NCI-H2196 (cell line): Measurements from ENCODE around the gene CUEDC1.
"Not testable (repeated sequence)": the region's sequence is repeated elsewhere in the genome, so short reads cannot be mapped to it uniquely, and the experiment has no call there.

Experiments used
- DNase-seq: peaks from one replicate; lab custom pipeline; 2025; ENCODE audit not compliant: unreplicated experiment; lab: John Stamatoyannopoulos, UW

Gene CUEDC1

GRCh38 chr17:57862694-57863667 lies 92.2 kb downstream of the CUEDC1 start:
- DNase-seq, result no peak

- DNase-seq, result no peak
These were observed 93.2 kb downstream of the CUEDC1 start for GRCh38 chr17:57861790-57862693.

- DNase-seq, result no peak
These were observed 94.0 kb downstream of the CUEDC1 start for GRCh38 chr17:57861000-57861789.

- DNase-seq, result no peak
These were observed 94.7 kb downstream of the CUEDC1 start for GRCh38 chr17:57860414-57860999.

GRCh38 chr17:57859601-57860413 lies 95.4 kb downstream of the CUEDC1 start:
- no peak for DNase-seq

GRCh38 chr17:57858838-57859237 lies 96.4 kb downstream of the CUEDC1 start:
- no peak for DNase-seq

- no peak for DNase-seq
These were observed 98.2 kb downstream of the CUEDC1 start for GRCh38 chr17:57856792-57857620.

GRCh38 chr17:57855391-57856035 lies 99.7 kb downstream of the CUEDC1 start:
- DNase-seq, result no peak

- DNase-seq, result no peak
These were observed 101.5 kb downstream of the CUEDC1 start for GRCh38 chr17:57853695-57854094.

- no peak for DNase-seq
These were observed 102.3 kb downstream of the CUEDC1 start for GRCh38 chr17:57852955-57853328.

- no peak for DNase-seq
These were observed 102.9 kb downstream of the CUEDC1 start for GRCh38 chr17:57852092-57852954.

GRCh38 chr17:57849874-57850754 lies 105.1 kb downstream of the CUEDC1 start, which contains the start of gene MRPS23:
Gene MRPS23 (minus strand): TSS chr17:57850044. CDS start chr17:57850010, 34 bp downstream.
- peak; percentile 98 for DNase-seq

- no peak for DNase-seq
These were observed 105.9 kb downstream of the CUEDC1 start for GRCh38 chr17:57849163-57849873.

- DNase-seq, result not testable (repeated sequence)
These were observed 108.9 kb downstream of the CUEDC1 start for GRCh38 chr17:57846056-57846945.

GRCh38 chr17:57842280-57842679 lies 112.9 kb downstream of the CUEDC1 start:
- DNase-seq, result no peak
